ENCODE measurements around the gene ATP1A4. TPM values are rescaled to one million over a fixed set of nuclear protein-coding genes. Genes with fewer than 3 reads are reported as not detected.

The ATP1A4 gene
- total and polyA plus RNA-seq, 2 of the 13 experiments (the other 11 are each of a cell fraction or from before 2014, with no cell fraction given), result not detected

DNA sequence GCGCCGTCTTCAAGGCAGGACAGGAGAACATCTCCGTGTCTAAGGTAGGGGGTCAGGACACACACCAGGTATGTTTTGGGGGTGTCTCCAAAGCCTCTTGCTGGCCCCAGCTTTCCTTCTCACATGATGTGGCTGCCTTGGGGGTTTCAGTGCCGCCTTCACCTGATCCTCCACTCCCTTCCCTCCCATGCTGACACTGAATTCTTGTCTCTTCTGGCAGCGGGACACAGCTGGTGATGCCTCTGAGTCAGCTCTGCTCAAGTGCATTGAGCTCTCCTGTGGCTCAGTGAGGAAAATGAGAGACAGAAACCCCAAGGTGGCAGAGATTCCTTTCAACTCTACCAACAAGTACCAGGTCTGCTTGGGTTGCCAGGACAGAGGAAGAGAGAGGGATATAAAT, 22.4 kb upstream of the ATP1A4 start:
- no peak for FAIRE-seq
- Histone ChIP-seq H3K9me3 (ENCODE audit: low read length) (no peaks in the 10 kb centered on the region), H2AFZ (ENCODE audit: low read length) (no peak overlapping the region), H3K4me3 (replicated peaks in 1 of 3; ENCODE audit: insufficient read depth in 1 of 3, low read depth in 2 of 3, low read length in 3 of 3) (no peak overlapping the region), H3K4me2 (ENCODE audit: low read depth, low read length) (no peak overlapping the region), H3K27ac (ENCODE audit: extremely low read length, insufficient read depth, low read length) (no peak overlapping the region), H3K27me3 (ENCODE audit: control insufficient read depth in 1 of 2, insufficient read depth in 2 of 2, low read length in 2 of 2) (no peaks in the 10 kb centered on the region), H3K4me1 (ENCODE audit: insufficient read depth, low read length) (peaks cover 78% of the 10 kb centered on the region), H3K79me2 (ENCODE audit: insufficient read depth, low read length) (no peaks in the 10 kb centered on the region), H4K20me1 (ENCODE audit: insufficient read depth, low read length) (no peaks in the 10 kb centered on the region), H3K36me3 (replicated peaks in 1 of 2; ENCODE audit: control insufficient read depth in 1 of 2, insufficient read depth in 2 of 2, low read length in 2 of 2) (no peaks in the 10 kb centered on the region), H3K9ac (ENCODE audit: insufficient read depth, low read depth, low read length) (no peak overlapping the region)
- in situ Hi-C loops (cut with HindIII; ENCODE audit: extremely low pct_ligation_motif_present, low pct_unique_long_range_greater_than_20kb) (no loop called here), intact Hi-C loops (cut with micrococcal nuclease; ENCODE audit: unreplicated experiment) (no loop called here)
- TF ChIP-seq EZH2 (conservative IDR thresholded peaks at IDR 0.05; ENCODE audit: low read depth, low read length), result no peak
- no peak for TF ChIP-seq POLR2AphosphoS5 (IDR thresholded peaks at IDR 0.05; ENCODE audit: low read depth, low read length)
- TF ChIP-seq, protein P1, sequence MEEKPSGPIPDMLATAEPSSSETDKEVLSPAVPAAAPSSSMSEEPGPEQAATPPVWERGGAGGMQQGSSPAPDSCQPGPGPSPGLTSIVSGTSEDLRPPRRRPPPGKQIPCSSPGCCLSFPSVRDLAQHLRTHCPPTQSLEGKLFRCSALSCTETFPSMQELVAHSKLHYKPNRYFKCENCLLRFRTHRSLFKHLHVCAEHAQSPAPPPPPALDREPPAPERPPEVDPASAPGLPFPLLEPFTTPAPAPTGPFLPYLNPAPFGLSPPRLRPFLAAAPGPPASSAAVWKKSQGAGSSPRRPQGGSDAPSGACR (CRISPR knock-in tag; IDR thresholded peaks at IDR 0.05), result no peak
- no peak for TF ChIP-seq PHF20 (CRISPR knock-in tag; IDR thresholded peaks at IDR 0.05)
- no peak for TF ChIP-seq POLR2G (IDR thresholded peaks at IDR 0.05; ENCODE audit: low read depth, low read length)
- no peak for TF ChIP-seq ZNF761 (CRISPR knock-in tag; conservative IDR thresholded peaks at IDR 0.05)
- TF ChIP-seq ZNF260 (CRISPR knock-in tag; IDR thresholded peaks at IDR 0.05; ENCODE audit: borderline replicate concordance, low read depth), result no peak
- no peak for TF ChIP-seq KAT2B (IDR thresholded peaks at IDR 0.05; ENCODE audit: borderline replicate concordance, low read depth, low read length)
- TF ChIP-seq ZNF451 (CRISPR knock-in tag; IDR thresholded peaks at IDR 0.05), result no peak
- no peak for TF ChIP-seq PHF8 (CRISPR knock-in tag; IDR thresholded peaks at IDR 0.05)
- no peak for TF ChIP-seq NCOA2 (CRISPR knock-in tag; IDR thresholded peaks at IDR 0.05)
- no peak for TF ChIP-seq MIER2 (CRISPR knock-in tag; IDR thresholded peaks at IDR 0.05)
- TF ChIP-seq, protein P2, sequence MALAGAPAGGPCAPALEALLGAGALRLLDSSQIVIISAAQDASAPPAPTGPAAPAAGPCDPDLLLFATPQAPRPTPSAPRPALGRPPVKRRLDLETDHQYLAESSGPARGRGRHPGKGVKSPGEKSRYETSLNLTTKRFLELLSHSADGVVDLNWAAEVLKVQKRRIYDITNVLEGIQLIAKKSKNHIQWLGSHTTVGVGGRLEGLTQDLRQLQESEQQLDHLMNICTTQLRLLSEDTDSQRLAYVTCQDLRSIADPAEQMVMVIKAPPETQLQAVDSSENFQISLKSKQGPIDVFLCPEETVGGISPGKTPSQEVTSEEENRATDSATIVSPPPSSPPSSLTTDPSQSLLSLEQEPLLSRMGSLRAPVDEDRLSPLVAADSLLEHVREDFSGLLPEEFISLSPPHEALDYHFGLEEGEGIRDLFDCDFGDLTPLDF (CRISPR knock-in tag; IDR thresholded peaks at IDR 0.05), result no peak
- TF ChIP-seq, protein P3, sequence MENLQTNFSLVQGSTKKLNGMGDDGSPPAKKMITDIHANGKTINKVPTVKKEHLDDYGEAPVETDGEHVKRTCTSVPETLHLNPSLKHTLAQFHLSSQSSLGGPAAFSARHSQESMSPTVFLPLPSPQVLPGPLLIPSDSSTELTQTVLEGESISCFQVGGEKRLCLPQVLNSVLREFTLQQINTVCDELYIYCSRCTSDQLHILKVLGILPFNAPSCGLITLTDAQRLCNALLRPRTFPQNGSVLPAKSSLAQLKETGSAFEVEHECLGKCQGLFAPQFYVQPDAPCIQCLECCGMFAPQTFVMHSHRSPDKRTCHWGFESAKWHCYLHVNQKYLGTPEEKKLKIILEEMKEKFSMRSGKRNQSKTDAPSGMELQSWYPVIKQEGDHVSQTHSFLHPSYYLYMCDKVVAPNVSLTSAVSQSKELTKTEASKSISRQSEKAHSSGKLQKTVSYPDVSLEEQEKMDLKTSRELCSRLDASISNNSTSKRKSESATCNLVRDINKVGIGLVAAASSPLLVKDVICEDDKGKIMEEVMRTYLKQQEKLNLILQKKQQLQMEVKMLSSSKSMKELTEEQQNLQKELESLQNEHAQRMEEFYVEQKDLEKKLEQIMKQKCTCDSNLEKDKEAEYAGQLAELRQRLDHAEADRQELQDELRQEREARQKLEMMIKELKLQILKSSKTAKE (CRISPR knock-in tag; IDR thresholded peaks at IDR 0.05; ENCODE audit: borderline replicate concordance), result no peak
- no peak for TF ChIP-seq ATF1 (CRISPR knock-in tag; IDR thresholded peaks at IDR 0.05)
- no peak for TF ChIP-seq ADNP (CRISPR knock-in tag; IDR thresholded peaks at IDR 0.05)
- no TSS peak for BruUV-seq (replicated peaks)
- ChIA-PET POLR2A (interaction anchor here (1.6 kb wide), 1 partner anchor 28 kb away, joined by 3 read pairs; no protein-coding TSS in a partner anchor), CTCF (ENCODE audit: low intra/inter-chr PET ratio, low total read pairs) (no interaction called here)
- DNase-seq (ENCODE audit: low spot score), result no peak
- WGBS (ENCODE audit: low lambda C conversion rate), result 89% methylated on average over 5 of the region's 5 CpGs
- ATAC-seq, result no peak

Measured in HepG2 (cell line).